Mesothelial cell of epicardium (in vitro differentiated cells): ENCODE measurements around the gene RBM6. TPM values are rescaled to one million over a fixed set of nuclear protein-coding genes. Genes with fewer than 3 reads are reported as not detected.

Experiments used
- DNase-seq, 2 experiments: peaks; one replicate each; pipeline ENCODE4 v3.0.0; 2021; ENCODE audit warnings: low spot score in 2 of 2; ENCODE audit not compliant: unreplicated experiment in 2 of 2
- H3K27ac Mint-ChIP-seq: 2 replicates; pipeline ENCODE4 v1.8.0; 2021; ENCODE audit warnings: mixed read lengths
- H3K27me3 Mint-ChIP-seq: 2 replicates; pipeline ENCODE4 v1.8.0; 2021; ENCODE audit warnings: low read depth, mixed read lengths
- H3K36me3 Mint-ChIP-seq: 2 replicates; pipeline ENCODE4 v1.8.0; 2021; ENCODE audit warnings: mixed read lengths
- H3K4me1 Mint-ChIP-seq: 2 replicates; pipeline ENCODE4 v1.8.0; 2021; ENCODE audit warnings: mixed read lengths
- H3K4me3 Mint-ChIP-seq: 2 replicates; pipeline ENCODE4 v1.8.0; 2021; ENCODE audit warnings: mild to moderate bottlenecking, moderate library complexity, mixed read lengths
- H3K9me3 Mint-ChIP-seq: 2 replicates; pipeline ENCODE4 v1.8.0; 2021; ENCODE audit warnings: mixed read lengths
- CTCF ChIP-seq: fragments of 200-600 bp; sonication (generic); IDR thresholded peaks from one replicate; pipeline ENCODE4 v1.5.0; 2021; ENCODE audit warnings: antibody characterized with exemption; ENCODE audit not compliant: unreplicated experiment
- total RNA-seq: library from RNA; stranded (reverse); gene quantifications from 3 replicates; pipeline ENCODE4 v1.2.1, GENCODE V29; 2021

Gene RBM6
- total RNA-seq, 1 donor from 2014 or later = 162 TPM

GRCh38 chr3:50102558-50102957 lies 162.6 kb downstream of the RBM6 start:
- no peaks in the 10 kb centered on the region for H3K4me1 Mint-ChIP-seq
- TF ChIP-seq CTCF = no peak
- H3K27ac Mint-ChIP-seq = no peak overlapping the region
- H3K9me3 Mint-ChIP-seq = no peaks in the 10 kb centered on the region
- no peak overlapping the region for H3K4me3 Mint-ChIP-seq
- DNase-seq = no peak
- H3K27me3 Mint-ChIP-seq = no peaks in the 10 kb centered on the region
- peaks cover 61% of the 10 kb centered on the region for H3K36me3 Mint-ChIP-seq

GRCh38 chr3:50111757-50112156 lies 171.8 kb downstream of the RBM6 start:
- no peak overlapping the region for H3K27ac Mint-ChIP-seq
- no peaks in the 10 kb centered on the region for H3K9me3 Mint-ChIP-seq
- H3K4me1 Mint-ChIP-seq = no peaks in the 10 kb centered on the region
- no peak for TF ChIP-seq CTCF
- H3K27me3 Mint-ChIP-seq = no peaks in the 10 kb centered on the region
- H3K4me3 Mint-ChIP-seq = no peak overlapping the region
- no peak for DNase-seq
- H3K36me3 Mint-ChIP-seq = peaks cover 64% of the 10 kb centered on the region

GRCh38 chr3:50112462-50112861 lies 172.5 kb downstream of the RBM6 start:
- Mint-ChIP-seq H3K9me3 (no peaks in the 10 kb centered on the region), H3K36me3 (peaks cover 62% of the 10 kb centered on the region), H3K4me1 (no peaks in the 10 kb centered on the region), H3K4me3 (no peak overlapping the region), H3K27ac (no peak overlapping the region), H3K27me3 (no peaks in the 10 kb centered on the region)
- DNase-seq = no peak
- TF ChIP-seq CTCF = no peak

- H3K4me1 Mint-ChIP-seq = peaks cover 5% of the 10 kb centered on the region
- H3K27me3 Mint-ChIP-seq = no peaks in the 10 kb centered on the region
- no peak overlapping the region for H3K27ac Mint-ChIP-seq
- H3K36me3 Mint-ChIP-seq = peaks cover 48% of the 10 kb centered on the region
- H3K9me3 Mint-ChIP-seq = no peaks in the 10 kb centered on the region
- no peak for DNase-seq
- no peak overlapping the region for H3K4me3 Mint-ChIP-seq
- TF ChIP-seq CTCF = no peak
These were observed 177.2 kb downstream of the RBM6 start for GRCh38 chr3:50117120-50117519.

DNA sequence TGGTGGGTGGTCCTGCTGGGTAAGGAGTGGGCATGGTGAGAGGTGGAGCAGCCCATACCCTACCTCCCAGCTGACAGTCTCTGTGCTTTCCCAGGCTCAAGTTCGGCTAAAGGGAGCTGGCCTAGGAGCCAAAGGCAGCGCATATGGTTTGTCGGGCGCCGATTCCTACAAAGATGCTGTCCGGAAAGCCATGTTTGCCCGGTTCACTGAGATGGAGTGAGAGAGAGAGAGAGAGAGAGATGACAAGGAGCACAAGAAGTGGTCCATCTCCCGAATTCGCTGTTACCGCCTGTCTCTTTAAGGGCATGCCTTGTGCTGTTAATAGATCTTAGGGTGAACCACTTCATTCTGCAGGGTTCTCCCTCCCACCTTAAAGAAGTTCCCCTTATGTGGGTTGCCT lies 178.3 kb downstream of the RBM6 start:
- DNase-seq = no peak
- TF ChIP-seq CTCF = no peak
- H3K4me1 Mint-ChIP-seq = peaks cover 17% of the 10 kb centered on the region
- H3K36me3 Mint-ChIP-seq = peaks cover 46% of the 10 kb centered on the region
- no peak overlapping the region for H3K27ac Mint-ChIP-seq
- no peak overlapping the region for H3K4me3 Mint-ChIP-seq
- H3K9me3 Mint-ChIP-seq = no peaks in the 10 kb centered on the region
- H3K27me3 Mint-ChIP-seq = no peaks in the 10 kb centered on the region

DNA sequence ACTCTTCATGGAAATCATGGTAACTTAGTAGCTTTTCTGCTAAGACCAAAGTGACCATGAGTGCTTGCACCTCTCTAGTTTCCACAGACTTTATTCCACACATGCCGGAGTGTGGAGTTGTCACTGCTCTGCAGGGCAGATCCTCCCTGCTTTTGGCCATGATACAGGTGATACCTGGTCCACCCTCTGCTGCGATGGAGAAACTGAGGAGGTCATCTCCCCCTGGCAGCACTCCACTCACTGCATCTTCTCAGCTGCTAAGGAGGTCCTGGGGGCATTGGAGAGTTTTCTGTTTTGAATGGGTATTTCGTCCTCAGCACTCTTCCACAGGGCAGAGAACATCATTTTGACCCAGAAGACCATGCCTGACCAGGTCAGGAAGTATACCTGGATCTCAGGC lies 179.8 kb downstream of the RBM6 start:
- H3K27ac Mint-ChIP-seq = no peak overlapping the region
- no peak overlapping the region for H3K4me3 Mint-ChIP-seq
- TF ChIP-seq CTCF = no peak
- DNase-seq = no peak
- peaks cover 34% of the 10 kb centered on the region for H3K36me3 Mint-ChIP-seq
- no peaks in the 10 kb centered on the region for H3K27me3 Mint-ChIP-seq
- H3K4me1 Mint-ChIP-seq = peaks cover 31% of the 10 kb centered on the region
- H3K9me3 Mint-ChIP-seq = no peaks in the 10 kb centered on the region
